A549 (cell line): ENCODE results near the gene DCLK2. TPM values are rescaled to one million over a fixed set of nuclear protein-coding genes. Genes with fewer than 3 reads are reported as not detected.

Source experiments
- ATAC-seq, 2 experiments: fragments of 200-7000 bp in 1 of 2; fragments of >200 bp in 1 of 2; cut with Nextera tagmentation in 1 of 2; cut with Tn5 transposase in 1 of 2; 3 replicates each; pipeline versions ENCODE4 v1.8.0 to v1.9.1; 2018 to 2020; ENCODE audit warnings: mild to moderate bottlenecking in 1 of 2, moderate library complexity in 1 of 2
- CTCF ChIA-PET: fragments of 300-600 bp; sonication (Branson Sonifier 250); formaldehyde crosslinking; extraction: SDS; loops from one replicate; lab custom pipeline; 2021; ENCODE audit warnings: antibody characterized with exemption, inconsistent platforms; lab: Yijun Ruan, JAX
- POLR2A ChIA-PET: fragments of 350-600 bp; formaldehyde crosslinking; extraction: SDS; loops from one replicate; lab custom pipeline; 2021; ENCODE audit warnings: antibody characterized with exemption, inconsistent platforms; lab: Yijun Ruan, JAX
- DNase-seq, 2 experiments: peaks; one replicate each; pipeline versions ENCODE4 v3.0.0 to v3.0.0-alpha.2; 2011 to 2016; ENCODE audit warnings: low read depth in 1 of 2, low spot score in 1 of 2
- FAIRE-seq: peaks from 2 replicates; lab custom pipeline; 2011; peaks lifted over from hg19 to GRCh38; lab: Jason Lieb, UNC
- H3K27ac ChIP-seq, 2 experiments: fragments of >200 bp; sonication (Bioruptor Twin); formaldehyde crosslinking; 3 replicates each; pipeline ENCODE4 v1.5.1; 2016 to 2017
- H3K4me1 ChIP-seq: fragments of >200 bp; sonication (Bioruptor Twin); formaldehyde crosslinking; 3 replicates; pipeline ENCODE4 v1.6.1; 2016
- H3K4me2 ChIP-seq: fragments of >200 bp; sonication (Bioruptor Twin); formaldehyde crosslinking; 3 replicates; pipeline ENCODE4 v1.6.1; 2016
- H3K4me3 ChIP-seq: fragments of >200 bp; sonication (Bioruptor Twin); formaldehyde crosslinking; 3 replicates; pipeline ENCODE4 v1.5.1; 2016
- H3K9me3 ChIP-seq: fragments of >200 bp; sonication (Bioruptor Twin); formaldehyde crosslinking; 3 replicates; pipeline ENCODE4 v1.6.1; 2016
- CBX2 ChIP-seq: fragments of 200-600 bp; sonication (generic); IDR thresholded peaks from 2 replicates; pipeline ENCODE4 v1.6.1; 2016; ENCODE audit warnings: low read depth, mild to moderate bottlenecking, borderline replicate concordance
- CBX8 ChIP-seq: fragments of 200-600 bp; sonication (generic); IDR thresholded peaks from 2 replicates; pipeline ENCODE4 v1.6.1; 2016
- CHD4 ChIP-seq: fragments of 200-600 bp; sonication (generic); IDR thresholded peaks from 2 replicates; pipeline ENCODE4 v1.6.1; 2016; ENCODE audit warnings: antibody characterized with exemption, mild to moderate bottlenecking, borderline replicate concordance
- EHMT2 ChIP-seq: fragments of 200-600 bp; sonication (generic); IDR thresholded peaks from 2 replicates; pipeline ENCODE4 v1.6.1; 2016; ENCODE audit warnings: antibody characterized with exemption, low read depth, mild to moderate bottlenecking, moderate library complexity
- ESRRA ChIP-seq: fragments of 150-350 bp; IDR thresholded peaks from 2 replicates; pipeline ENCODE4 v1.6.1; 2014; ENCODE audit warnings: mild to moderate bottlenecking, low read length, borderline replicate concordance
- FOSB ChIP-seq: fragments of 250-450 bp; sonication (Bioruptor Pico); IDR thresholded peaks from 2 replicates; pipeline ENCODE4 v1.5.0; 2020; ENCODE audit warnings: mild to moderate bottlenecking, moderate library complexity
- HES2 ChIP-seq: fragments of >200 bp; sonication (Bioruptor Twin); formaldehyde crosslinking; IDR thresholded peaks from 2 replicates; pipeline ENCODE4 v1.6.1; 2016
- HEYL ChIP-seq: fragments of 250-450 bp; sonication (Bioruptor Pico); IDR thresholded peaks from 2 replicates; pipeline ENCODE4 v1.8.0; 2021; ENCODE audit warnings: mild to moderate bottlenecking, moderate library complexity
- HOXB13 ChIP-seq: fragments of 250-450 bp; sonication (Bioruptor Pico); IDR thresholded peaks from 2 replicates; pipeline ENCODE4 v1.5.0; 2020; ENCODE audit warnings: low read depth, mild to moderate bottlenecking, moderate library complexity
- HOXB5 ChIP-seq: fragments of 250-450 bp; sonication (Bioruptor Pico); IDR thresholded peaks from 2 replicates; pipeline ENCODE4 v1.5.0; 2020; ENCODE audit warnings: mild to moderate bottlenecking, moderate library complexity
- JUN ChIP-seq, 2 experiments: fragments of >200 bp; sonication (Bioruptor Twin); formaldehyde crosslinking; IDR thresholded peaks; 2 replicates in 1 of 2; 3 replicates in 1 of 2; pipeline ENCODE4 v1.6.1; 2016 to 2017
- JUNB ChIP-seq: fragments of >200 bp; sonication (Bioruptor Twin); formaldehyde crosslinking; IDR thresholded peaks from 2 replicates; pipeline ENCODE4 v1.6.1; 2016
- KDM1A ChIP-seq: fragments of 200-600 bp; sonication (generic); IDR thresholded peaks from 2 replicates; pipeline ENCODE4 v1.6.1; 2016; ENCODE audit warnings: low read depth, mild to moderate bottlenecking
- MAX ChIP-seq: IDR thresholded peaks from 2 replicates; pipeline ENCODE4 v1.6.1; 2012
- MAZ ChIP-seq: fragments of 150-350 bp; IDR thresholded peaks from 2 replicates; pipeline ENCODE4 v1.6.1; 2014; ENCODE audit warnings: antibody characterized with exemption, low read depth, low read length, borderline replicate concordance
- MYC ChIP-seq: IDR thresholded peaks from 2 replicates; pipeline ENCODE4 v1.6.1; 2012; ENCODE audit warnings: mild to moderate bottlenecking, inconsistent platforms, low read length, improper control_type of control experiment, borderline replicate concordance
- NFE2L2 ChIP-seq: fragments of 150-350 bp; conservative IDR thresholded peaks from 2 replicates; pipeline ENCODE4 v1.6.1; 2014; ENCODE audit warnings: low read length
- NR3C1 ChIP-seq: fragments of >200 bp; sonication (Bioruptor Twin); formaldehyde crosslinking; IDR thresholded peaks from 3 replicates; pipeline ENCODE4 v1.6.1; 2017
- PHF8 ChIP-seq: fragments of 200-600 bp; sonication (generic); IDR thresholded peaks from 2 replicates; pipeline ENCODE4 v1.6.1; 2016; ENCODE audit warnings: low read depth, mild to moderate bottlenecking, antibody characterized with exemption, moderate library complexity, borderline replicate concordance
- POLR2A ChIP-seq: IDR thresholded peaks from 2 replicates; pipeline ENCODE4 v1.6.1; 2012; ENCODE audit warnings: mild to moderate bottlenecking, low read length
- RAD21 ChIP-seq, 2 experiments: fragments of >200 bp in 1 of 2; sonication (Bioruptor Twin) in 1 of 2; formaldehyde crosslinking in 1 of 2; IDR thresholded peaks in 1 of 2; conservative IDR thresholded peaks in 1 of 2; 2 replicates in 1 of 2; 3 replicates in 1 of 2; pipeline ENCODE4 v1.6.1; 2012 to 2018; ENCODE audit warnings: inconsistent platforms in 1 of 2
- REST ChIP-seq: fragments of 200-600 bp; sonication (generic); IDR thresholded peaks from 2 replicates; pipeline ENCODE4 v1.6.1; 2016; ENCODE audit warnings: antibody characterized with exemption, mild to moderate bottlenecking, moderate library complexity
- RFX5 ChIP-seq: fragments of 450-650 bp; IDR thresholded peaks from 2 replicates; pipeline ENCODE4 v1.7.1; 2014; ENCODE audit warnings: antibody characterized with exemption, mild to moderate bottlenecking, moderate library complexity
- ZSCAN20 ChIP-seq: fragments of 250-450 bp; sonication (Bioruptor Pico); IDR thresholded peaks from 2 replicates; pipeline ENCODE4 v1.8.0; 2022; ENCODE audit warnings: mild to moderate bottlenecking, moderate library complexity
- WGBS: methylation state at CpG from one replicate; pipeline ENCODE4 v1.1.6; 2017; ENCODE audit errors: missing lambda C conversion rate; 5-methylcytosine and 5-hydroxymethylcytosine counted together
- polyA minus RNA-seq: library from RNA; depleted of rRNA, polyadenylated mRNA; stranded (reverse); fragments of >200 nt; gene quantifications from 2 replicates; pipeline ENCODE4 v1.2.3, GENCODE V29; 2011; rRNA and poly(A)+ RNA removed
- polyA plus RNA-seq, 4 experiments: library from polyadenylated mRNA; depleted of rRNA in 3 of 4; stranded (reverse); fragments of >200 nt; fragmentation: RNase III in 1 of 4; extraction: RNeasy Plus Mini Kit Qiagen cat#74134 plus additional on column Dnase treatment in 1 of 4; gene quantifications; 2 replicates in 3 of 4; 3 replicates in 1 of 4; pipeline ENCODE4 v1.2.3, GENCODE V29; 2011 to 2017
- TF ChIP-seq, protein P1 (sequence below): fragments of 450-650 bp; IDR thresholded peaks from 2 replicates; pipeline ENCODE4 v1.6.1; 2014; ENCODE audit warnings: antibody characterized with exemption
- TF ChIP-seq, protein P2 (sequence below): fragments of >200 bp; sonication (Bioruptor Twin); formaldehyde crosslinking; IDR thresholded peaks from 3 replicates; pipeline ENCODE4 v1.6.1; 2016

The DCLK2 gene
- polyA plus RNA-seq (2011; rRNA removed) (8.1 and 8.2 TPM in 2 replicates), polyA plus RNA-seq (2017; fragmentation: RNase III; extraction: RNeasy Plus Mini Kit Qiagen cat#74134 plus additional on column Dnase treatment) (10.3 to 13.0 TPM (median 11.6 TPM) in 3 replicates), polyA minus RNA-seq (10.2 and 14.9 TPM in 2 replicates)
- 5.2 and 6.8 TPM in 2 replicates for polyA plus RNA-seq (2012; cell fraction: cytosol; rRNA removed)
- 12.1 and 14.2 TPM in 2 replicates for polyA plus RNA-seq (2012; cell fraction: nucleus; rRNA removed)

GRCh38 chr4:150078041-150078578 is at the start of gene DCLK2:
TSS of gene DCLK2 (plus strand) at chr4:150078445. CDS start at chr4:150079028, 583 bp downstream.
- POLR2A ChIA-PET: interaction anchor here (0.6 to 2.6 kb wide), 9 partner anchors 13 to 938 kb away, joined by 3 to 10 read pairs (median 4); no protein-coding TSS in a partner anchor
- H3K27ac ChIP-seq: peak within 1 kb of the TSS; percentile 95 to 99
- peak within 1 kb of the TSS; percentile 88 for H3K4me2 ChIP-seq
- H3K9me3 ChIP-seq: no peaks in the 10 kb centered on the region
- CTCF ChIA-PET: interaction anchor here (0.5 to 2.4 kb wide), 9 partner anchors 9 to 133 kb away, joined by 3 to 6 read pairs (median 3); no protein-coding TSS in a partner anchor
- FAIRE-seq (no peak), ATAC-seq (peak; percentile 73 to 74), DNase-seq (peak; percentile 50 to 75)
- H3K4me1 ChIP-seq: peaks cover 44% of the 10 kb centered on the region
- peak within 1 kb of the TSS; percentile 94 for H3K4me3 ChIP-seq
- TF ChIP-seq, protein P1, sequence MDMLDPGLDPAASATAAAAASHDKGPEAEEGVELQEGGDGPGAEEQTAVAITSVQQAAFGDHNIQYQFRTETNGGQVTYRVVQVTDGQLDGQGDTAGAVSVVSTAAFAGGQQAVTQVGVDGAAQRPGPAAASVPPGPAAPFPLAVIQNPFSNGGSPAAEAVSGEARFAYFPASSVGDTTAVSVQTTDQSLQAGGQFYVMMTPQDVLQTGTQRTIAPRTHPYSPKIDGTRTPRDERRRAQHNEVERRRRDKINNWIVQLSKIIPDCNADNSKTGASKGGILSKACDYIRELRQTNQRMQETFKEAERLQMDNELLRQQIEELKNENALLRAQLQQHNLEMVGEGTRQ: no peak
- no peak for TF ChIP-seq FOSB
- TF ChIP-seq, protein P2, sequence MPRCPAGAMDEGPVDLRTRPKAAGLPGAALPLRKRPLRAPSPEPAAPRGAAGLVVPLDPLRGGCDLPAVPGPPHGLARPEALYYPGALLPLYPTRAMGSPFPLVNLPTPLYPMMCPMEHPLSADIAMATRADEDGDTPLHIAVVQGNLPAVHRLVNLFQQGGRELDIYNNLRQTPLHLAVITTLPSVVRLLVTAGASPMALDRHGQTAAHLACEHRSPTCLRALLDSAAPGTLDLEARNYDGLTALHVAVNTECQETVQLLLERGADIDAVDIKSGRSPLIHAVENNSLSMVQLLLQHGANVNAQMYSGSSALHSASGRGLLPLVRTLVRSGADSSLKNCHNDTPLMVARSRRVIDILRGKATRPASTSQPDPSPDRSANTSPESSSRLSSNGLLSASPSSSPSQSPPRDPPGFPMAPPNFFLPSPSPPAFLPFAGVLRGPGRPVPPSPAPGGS: peak; percentile 66; the same call in 1 of the 3 replicates
- TF ChIP-seq RAD21 (conservative IDR thresholded peaks at IDR 0.05 in 1 of 2, IDR thresholded peaks at IDR 0.05 in 1 of 2): 0 out of 5 replicates have a peak, but pooled peaks of 1 of the 2 experiments have one; percentile 20
- TF ChIP-seq HOXB5: no peak
- peak; percentile 33 for TF ChIP-seq MAX
- peak; percentile 26 to 33; a peak in 1 of 5 replicates for TF ChIP-seq JUN (IDR thresholded peaks at IDR 0.05)
- peak; percentile 41 for TF ChIP-seq POLR2A
- WGBS: 0% methylated on average over 10 of the region's 68 CpGs

- no peak for DNase-seq
- ChIA-PET CTCF (interaction anchor here (1.3 kb wide), 1 partner anchor 185 kb away, joined by 3 read pairs; no protein-coding TSS in a partner anchor), POLR2A (no interaction called here)
- Histone ChIP-seq H3K4me3 (no peak overlapping the region), H3K4me1 (0 out of 3 replicates have a peak, but pooled peaks cover 3% of the 10 kb centered on the region), H3K4me2 (no peak overlapping the region), H3K27ac (no peak overlapping the region), H3K9me3 (peaks cover 4% of the 10 kb centered on the region; the same call in 2 of the 3 replicates)
- ATAC-seq: no peak
- no peak for FAIRE-seq
- no peak for TF ChIP-seq MAZ
- TF ChIP-seq JUNB: no peak
- TF ChIP-seq EHMT2: no peak
- no peak for TF ChIP-seq HEYL (CRISPR knock-in tag)
- TF ChIP-seq HOXB13: no peak
- no peak for TF ChIP-seq REST
- TF ChIP-seq ESRRA: no peak
- TF ChIP-seq KDM1A: no peak
- no peak for TF ChIP-seq JUN (IDR thresholded peaks at IDR 0.05)
- TF ChIP-seq NFE2L2: no peak
- TF ChIP-seq RFX5: no peak
- no peak for TF ChIP-seq NR3C1
- TF ChIP-seq MYC: no peak
- no peak for TF ChIP-seq ZSCAN20 (CRISPR knock-in tag)
- no peak for TF ChIP-seq CHD4
- TF ChIP-seq CBX2: no peak
- TF ChIP-seq, protein P1: no peak
- TF ChIP-seq PHF8: no peak
- TF ChIP-seq HES2: no peak
- no peak for TF ChIP-seq CBX8
- 88% methylated on average over 7 of the region's 7 CpGs for WGBS
These were observed 45.7 kb upstream of the DCLK2 start for GRCh38 chr4:150032541-150032940.
